Measurements from ENCODE around the gene NLGN1.
A peak's percentile ranks its signal among the peaks of the same experiment; 100 is the strongest.

NLGN1 gene

DNA sequence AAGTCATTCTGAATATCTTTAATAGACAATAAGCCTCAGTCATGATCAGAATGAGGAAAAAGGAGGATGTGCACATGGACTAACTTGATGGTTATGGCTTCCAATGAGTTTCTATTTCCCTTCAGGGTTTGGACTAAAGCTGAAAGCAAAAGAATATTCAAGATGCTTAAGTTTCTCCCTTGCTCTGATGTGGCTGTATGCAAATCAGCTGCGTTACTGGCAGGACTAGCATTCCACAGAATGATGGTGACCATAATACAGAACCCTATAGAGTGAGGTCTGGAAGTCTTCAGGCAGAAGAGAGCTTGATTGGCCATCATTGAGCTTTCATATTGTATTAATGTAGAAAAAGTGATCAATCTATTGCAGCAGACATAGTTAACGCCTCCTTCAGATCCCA is 466.0 kb downstream of the NLGN1 start:
- no peak for DNase-seq

DNA sequence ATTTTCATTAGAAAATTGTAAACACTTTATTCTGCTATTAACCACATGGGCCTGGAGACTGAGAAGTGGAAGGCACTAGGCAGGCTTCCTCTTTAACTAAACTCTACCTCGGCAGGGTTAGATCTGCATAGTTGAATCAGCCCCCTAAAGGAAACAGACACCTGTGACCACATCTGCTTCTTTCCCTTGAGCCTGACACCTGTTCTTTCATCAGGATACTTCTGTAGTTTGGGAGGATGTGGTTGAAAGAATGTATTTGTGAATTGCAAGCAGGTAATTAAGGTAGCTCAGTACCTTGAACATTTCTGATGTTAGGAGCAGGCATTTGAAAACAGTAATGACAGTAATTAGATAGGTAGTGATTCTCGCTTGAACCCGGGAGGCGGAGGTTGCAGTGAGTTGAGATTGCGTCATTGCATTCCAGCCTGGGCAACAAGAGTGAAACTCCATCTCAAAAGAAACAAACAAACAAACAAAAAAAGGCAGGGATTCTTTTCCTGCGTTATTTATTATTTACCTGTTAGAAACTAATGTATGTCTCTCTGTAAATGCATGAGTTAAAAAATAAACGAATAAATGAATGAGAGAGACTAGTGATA is 468.5 kb downstream of the NLGN1 start:
- DNase-seq, result no peak

DNA sequence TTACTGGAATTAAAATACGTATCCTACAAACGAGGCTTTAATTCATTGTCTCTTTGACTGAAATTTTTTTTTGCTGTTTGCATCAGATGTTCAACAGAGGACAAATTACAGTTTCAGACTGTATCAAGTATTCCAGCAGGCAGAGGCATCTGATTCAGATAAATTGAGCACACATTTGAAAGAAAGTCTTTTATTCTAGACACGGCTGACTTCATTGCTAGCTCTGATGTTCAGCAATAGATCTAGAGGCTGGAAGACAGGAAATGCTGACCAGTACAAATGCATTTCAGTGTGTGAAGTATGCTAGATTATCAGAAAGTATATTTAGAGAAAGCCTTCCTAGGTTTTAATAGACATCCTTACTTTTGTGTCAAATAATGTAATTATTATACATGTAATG is 472.2 kb downstream of the NLGN1 start:
- no peak for DNase-seq

DNA sequence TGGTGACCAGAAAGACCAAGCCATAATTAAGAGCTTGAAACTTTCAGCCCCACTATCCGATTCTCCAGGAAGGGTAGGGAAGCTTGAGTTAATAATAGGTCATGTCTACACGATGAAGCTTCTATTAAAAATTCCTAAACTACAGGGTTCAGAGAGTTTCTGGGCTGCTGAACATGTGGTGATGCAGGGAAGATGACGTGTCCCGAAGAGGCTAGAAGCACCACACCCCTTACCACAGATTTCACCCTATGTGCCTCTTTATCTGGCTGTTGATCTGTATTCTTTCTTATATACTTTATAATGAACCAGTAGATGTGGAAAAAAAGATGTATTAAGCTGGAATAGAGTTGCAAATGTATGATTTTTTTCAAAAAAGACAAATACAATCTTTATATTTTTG is 473.4 kb downstream of the NLGN1 start:
- DNase-seq, result no peak

DNA sequence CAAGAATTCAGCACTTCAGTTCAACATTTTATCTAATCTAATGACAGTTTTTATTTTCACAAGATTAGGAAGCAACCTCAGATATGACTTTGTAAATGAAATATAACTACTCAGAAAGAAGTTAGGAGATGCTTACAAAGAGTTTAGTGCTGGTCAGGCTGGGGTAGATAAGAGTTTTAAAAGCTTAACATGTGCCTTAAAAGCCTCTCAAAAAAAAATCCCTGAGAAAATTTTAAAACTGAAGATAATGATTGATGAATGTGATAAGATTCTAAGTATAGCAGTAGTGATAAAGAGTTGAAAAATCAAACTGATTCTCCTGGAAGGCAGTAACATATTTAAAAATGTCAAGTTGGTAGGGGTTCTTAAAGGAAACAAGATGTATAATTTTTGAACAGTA is 478.2 kb downstream of the NLGN1 start:
- DNase-seq, result no peak

DNA sequence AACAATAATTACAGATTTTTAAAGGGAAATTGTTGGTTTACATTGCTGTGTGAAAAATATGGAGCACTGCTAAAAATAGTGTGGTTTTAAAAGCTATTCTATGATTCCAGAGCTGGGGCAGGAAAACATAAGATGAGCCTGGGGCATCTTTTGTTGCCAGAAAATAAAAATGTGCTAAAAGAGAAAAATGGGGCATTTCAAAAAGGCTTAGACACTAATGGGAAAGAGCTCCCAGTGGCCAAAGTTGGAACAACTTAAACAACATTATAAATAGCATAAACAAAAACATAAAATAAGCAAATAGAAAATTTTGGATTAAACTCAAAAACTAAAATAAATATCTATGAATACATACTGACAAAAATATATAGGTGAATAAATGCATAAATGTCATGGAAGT is 478.9 kb downstream of the NLGN1 start:
- DNase-seq, result no peak

DNA sequence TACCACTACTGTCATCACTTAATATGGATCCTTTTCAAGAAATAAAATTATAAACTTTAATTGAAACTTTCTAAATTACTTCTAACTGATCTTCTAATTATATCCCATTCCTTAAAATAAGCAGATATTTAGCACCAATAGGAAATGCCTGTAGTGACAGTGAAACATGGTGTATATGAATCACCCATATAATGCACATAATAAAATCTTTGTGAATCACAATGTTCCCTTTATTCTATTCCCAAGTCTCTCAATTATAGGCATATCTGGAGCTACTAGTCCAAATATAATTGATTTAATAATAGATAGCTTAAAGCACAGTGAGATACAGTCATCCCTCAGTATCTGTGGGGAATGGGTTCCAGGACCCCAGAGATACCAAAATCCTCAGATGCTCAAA is 490.3 kb downstream of the NLGN1 start:
- no peak for DNase-seq

DNA sequence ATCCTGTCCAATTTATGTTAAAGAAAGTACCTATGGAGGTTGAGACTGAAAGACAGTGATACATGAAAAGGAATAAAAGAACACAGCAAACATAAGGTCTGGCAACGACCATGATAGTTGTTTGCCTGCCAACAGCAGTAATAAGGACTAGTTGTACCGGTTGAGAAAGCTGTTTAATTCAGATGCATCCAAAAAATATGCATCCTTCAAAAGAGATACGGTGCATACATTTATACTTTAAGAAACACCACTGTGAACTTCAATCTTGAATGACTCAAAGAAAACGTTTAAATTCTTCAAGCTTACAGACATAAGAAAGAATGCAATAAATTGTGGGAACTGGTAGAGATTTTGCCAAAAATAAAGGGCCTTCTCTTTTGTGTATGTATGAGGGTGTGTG is 492.1 kb downstream of the NLGN1 start:
- no peak for DNase-seq

DNA sequence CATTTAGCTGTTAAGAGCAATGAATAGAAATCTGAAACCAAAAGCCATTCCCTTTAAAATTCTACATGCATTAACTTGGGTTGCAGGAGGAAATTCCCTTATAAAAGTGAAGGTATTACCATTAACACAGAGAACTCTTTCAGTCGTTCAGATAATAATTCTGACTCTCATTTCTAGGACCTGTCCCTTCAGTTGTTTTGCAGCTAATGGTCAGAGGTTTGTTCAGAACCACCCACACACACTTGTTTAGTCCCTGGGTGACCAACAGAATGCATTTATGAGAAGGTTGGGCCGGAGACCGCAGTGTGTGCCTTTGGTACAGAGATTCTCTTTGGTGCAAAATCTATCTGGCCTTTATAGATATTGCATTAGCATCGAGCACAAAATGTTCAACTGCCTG is 492.5 kb downstream of the NLGN1 start:
- DNase-seq, result no peak

DNA sequence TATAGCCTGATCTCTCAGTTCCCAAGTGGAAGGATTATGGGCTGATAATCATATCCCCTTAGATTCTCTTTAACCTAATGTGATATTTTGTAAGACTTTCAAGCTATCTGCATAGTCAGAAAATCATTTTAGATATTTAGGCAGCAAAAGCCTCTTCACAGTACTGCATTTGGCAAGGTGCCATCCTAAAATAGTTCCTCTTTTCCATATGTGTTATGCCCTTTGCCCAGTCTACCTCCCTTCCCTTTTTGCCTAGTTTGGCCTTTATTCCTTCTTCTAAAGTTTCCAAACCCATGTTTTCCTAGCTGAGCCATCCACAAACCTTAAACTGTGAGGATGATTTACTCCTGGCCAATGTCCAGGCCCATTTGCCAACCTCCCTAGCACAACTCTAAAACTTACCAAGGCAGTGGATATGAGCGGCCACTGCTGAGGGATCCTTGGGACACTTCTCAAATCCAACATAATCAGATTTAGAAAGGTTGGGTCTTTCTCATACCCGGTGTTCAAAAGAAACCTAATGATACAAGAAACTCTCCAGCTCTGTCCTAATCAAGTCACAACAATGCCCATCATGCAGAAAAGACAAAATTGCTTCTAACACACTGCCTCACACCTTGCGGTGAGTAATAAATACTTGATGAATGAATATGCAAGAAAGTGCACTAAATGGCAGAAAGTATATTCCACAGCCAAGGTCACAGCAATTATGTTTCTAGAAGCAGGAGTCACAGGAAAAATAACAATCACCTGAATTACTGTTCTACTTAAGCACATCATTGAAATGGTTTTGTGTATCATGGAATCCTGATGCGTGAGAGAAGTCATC is 493.9 kb downstream of the NLGN1 start:
- no peak for DNase-seq

DNA sequence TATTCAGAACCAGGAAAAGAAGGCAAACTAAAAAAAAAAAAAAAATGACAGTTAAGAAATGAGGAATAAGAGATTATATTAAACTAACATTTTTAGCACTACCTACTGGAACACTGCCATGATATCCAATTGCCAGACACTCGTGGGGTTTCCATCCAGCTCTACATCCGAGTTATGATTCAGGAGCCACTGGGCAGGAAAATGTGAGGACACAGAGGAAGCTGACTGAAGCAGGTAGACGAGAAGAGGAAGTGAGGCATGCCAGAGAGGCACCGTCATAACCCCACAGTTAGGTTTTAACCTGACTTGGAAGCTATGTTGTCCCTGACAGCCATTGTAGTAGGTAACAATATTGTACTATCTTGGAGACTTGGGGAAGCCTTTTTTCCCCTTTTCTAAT is 495.0 kb downstream of the NLGN1 start:
- DNase-seq, result no peak

DNA sequence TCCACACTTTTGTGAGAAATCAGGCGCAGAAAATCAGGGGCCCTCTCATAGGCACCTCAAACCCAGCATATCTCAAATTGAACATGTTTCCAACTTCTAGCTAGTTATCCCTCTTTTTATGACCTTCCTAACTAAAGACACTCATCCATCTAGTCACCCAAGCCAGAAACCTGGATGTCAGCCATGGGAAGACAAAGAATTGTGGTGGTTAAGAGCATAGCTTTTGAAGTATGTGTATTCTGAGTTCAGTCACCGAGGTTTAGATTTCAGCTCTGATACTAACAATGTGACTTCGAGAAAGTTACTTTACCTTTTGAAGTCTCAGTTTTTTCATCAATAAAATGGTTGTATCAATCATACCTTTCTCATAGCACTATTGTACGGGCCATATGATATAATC is 495.5 kb downstream of the NLGN1 start:
- DNase-seq, result peak; percentile 52

DNA sequence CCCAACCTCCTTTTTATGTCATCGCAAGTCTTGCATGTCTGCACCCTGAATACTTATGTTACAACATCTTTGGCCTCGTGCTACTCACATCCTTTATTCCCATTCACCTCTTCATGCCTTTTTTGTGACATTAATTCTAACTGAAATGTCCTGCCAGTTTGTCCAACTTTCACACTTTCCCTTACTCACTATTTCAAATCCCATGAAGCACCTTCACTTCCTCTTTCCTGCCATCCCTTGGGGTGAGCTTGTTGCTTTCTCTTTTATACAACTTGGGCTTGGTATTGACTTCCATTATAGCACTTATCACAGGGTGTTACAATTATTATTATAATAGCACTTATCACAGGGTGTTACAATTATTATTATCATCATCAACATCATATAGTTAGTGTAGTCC is 496.3 kb downstream of the NLGN1 start:
- DNase-seq, result no peak

DNA sequence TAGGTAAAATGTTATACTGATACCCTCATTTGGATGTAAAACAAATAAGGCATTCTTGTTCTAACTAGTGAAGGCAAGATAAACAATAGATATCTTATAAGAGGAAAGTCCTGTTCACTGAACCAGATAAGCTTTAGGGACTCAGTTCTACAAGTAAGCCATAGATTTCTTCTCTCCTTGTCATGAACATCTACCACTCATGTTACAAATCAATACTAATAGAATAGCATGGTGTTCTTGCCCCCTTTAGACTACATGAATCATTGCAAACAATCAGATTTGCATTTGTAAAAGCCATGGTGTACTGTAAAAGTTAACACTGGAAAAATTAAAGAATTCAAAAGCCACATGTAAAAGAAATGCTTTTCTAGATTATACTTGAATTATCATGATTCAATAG is 500.1 kb downstream of the NLGN1 start:
- no peak for DNase-seq

DNA sequence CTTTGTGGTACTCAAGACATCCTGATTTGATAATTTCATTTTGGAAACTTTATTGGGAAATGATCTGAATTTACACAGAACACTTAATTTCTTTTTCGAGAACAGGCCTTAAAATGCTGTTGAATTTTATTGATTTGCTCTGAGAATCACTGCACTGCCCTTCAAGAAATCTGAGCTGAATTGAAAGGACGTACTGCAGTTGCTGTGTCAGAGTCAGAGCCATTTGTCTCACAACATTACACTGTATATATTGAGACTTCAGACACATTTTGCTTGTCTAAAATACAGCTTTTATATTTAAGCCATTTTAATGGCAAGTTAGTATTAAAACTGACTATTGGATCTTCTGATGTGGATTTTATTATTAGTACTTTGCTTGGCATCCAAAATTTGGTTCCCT is 504.1 kb downstream of the NLGN1 start:
- no peak for DNase-seq

DNA sequence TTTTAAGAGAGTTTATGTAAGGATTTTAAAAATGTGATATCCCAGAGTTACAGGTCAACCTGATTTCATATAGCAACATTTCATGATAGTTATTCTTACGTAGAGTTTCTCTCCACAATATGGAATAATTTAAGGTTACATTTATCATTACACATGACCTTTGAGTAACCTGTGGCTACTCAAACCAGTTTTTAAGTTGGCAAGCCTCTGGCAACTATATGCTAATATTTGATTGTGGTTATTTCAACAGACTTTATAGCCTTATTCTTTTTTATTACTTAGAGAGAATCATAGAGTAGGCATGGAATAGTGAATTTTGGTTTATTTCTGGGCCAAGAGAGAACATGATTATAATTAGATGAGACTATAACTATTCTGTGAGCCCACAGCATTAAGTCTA is 504.9 kb downstream of the NLGN1 start:
- no peak for DNase-seq

DNA sequence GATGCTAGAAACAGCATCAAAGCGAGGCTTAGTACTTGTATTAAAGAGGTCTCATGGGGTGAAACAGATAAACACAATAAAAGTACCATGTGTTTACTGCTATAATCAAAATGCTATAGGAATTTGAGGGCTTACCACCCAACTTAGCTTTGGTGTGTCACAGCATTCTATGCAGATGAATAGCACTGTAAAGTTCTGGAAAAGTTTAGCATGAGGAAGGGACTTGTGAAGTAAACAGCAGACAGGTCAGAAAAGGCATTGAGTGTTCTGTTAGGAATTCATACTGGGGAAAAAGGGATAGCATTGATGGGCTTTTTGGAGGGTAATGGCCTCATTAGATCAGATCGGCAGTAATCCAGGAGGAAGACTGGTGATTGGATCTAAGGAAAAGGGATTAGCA is 505.3 kb downstream of the NLGN1 start:
- DNase-seq, result no peak

DNA sequence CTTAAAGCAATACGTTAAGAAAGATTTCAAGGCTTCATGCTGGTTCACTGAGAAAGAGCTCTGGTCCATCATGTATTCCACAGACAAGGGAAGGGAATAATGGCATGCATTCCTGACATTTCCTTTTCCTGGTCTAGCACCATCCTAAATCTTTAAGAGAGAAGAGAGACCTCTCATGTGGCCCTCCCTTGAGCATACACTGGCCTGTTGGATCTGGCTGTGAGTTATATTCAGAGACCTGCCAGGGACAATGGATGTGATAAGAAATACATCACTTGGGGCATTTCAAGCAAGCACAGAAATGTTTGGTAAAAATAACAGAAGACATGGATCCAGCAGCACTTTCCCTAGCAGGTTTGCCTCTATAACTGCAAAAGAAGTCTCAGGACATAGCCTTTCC is 507.8 kb downstream of the NLGN1 start:
- DNase-seq, result no peak

DNA sequence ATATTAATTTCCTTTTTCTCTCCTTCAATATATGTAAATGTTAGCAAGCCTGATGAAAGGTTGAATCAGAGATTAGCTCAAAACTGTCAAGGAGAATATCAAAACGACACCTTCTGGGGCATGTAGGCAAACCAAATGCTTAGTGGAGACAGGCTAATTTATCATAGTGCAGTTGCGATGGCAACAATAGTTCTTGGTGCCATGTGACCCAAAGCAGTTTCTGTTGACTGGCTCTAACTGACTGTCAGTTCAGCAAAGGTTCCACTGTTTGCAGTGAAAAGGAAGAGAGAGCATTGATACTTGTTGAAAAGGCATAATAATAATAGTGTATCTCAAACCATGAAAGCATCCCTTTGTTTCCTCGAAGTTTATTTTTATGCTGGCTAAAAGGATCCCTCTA is 513.9 kb downstream of the NLGN1 start:
- no peak for DNase-seq

DNA sequence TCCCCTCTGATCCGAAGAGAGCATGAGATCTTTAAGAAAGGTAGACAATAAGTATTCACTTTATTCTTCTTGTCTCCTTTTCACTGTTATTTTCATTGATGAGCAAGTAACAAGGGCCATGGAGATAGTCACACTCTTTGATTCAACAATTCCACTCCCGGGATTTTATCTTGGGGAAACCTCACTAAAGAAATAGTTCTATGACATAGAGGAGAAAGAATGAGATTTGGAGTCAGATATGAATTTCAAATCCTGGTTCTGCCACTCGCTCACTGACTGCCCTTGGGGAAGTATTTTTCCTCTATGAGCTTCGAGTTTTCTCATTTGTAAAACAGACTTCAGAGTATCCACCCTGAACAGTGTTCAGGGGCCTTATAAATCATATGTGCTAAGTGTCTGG is 514.6 kb downstream of the NLGN1 start:
- DNase-seq, result no peak

DNA sequence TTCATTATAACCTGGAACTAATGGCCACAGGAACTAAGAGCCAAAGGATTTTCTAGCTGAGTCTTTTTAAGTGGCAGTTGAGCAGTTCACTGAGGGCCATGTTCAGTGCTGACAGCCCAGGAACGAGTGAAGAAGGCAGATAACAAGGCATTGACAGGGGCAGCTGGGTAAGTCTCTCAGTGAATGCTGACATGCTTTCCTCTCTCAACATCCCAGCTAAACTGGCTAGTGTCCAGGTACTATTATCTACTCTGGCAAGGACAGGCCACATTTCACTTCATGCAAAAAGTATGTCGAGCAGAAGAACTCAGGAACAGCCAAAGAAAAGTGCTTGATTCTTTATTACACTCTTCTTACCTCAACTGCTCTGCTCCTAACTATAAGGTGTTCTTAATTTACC is 515.9 kb downstream of the NLGN1 start:
- peak; percentile 13 for DNase-seq

DNA sequence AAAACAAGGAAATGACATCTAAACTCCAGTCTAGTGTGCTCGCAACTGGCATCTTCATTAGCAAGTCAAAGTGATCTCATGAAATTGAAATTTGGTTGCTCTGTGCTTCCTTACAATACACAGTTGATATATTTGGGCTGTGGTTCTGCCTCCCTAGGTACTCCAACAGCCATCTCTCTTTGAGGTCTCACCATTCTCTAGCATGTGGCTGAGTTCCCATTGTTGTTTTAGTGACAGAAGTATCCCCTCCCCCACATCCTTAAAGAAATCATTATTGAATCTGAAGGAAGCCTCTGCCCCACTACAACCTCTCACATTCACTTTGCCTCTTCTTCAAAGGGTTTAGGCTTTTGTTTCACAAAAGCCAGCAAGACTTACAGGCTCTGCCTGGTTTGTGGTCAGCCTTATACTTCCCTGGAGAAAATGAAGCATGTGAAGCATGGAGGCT is 516.5 kb downstream of the NLGN1 start:
- DNase-seq, result no peak

DNA sequence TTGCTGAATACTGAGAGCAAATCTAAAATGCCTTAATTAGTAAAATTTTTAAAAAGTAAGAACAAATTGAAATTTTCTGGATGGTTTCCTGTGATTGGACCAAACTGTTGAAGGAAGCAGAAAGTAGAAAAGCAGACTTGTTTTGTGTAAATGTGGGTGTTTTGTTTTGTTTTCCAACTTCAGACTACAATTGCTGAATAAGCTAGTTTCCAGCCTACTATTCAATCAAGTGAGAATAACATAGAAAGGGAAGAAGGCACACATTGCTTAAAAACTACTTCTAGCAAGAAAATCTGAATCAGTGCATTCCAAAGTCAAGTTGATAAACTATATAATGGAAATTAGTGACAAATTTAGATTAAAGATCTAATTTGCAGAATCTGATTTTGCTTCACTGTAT is 519.3 kb downstream of the NLGN1 start:
- no peak for DNase-seq

DNA sequence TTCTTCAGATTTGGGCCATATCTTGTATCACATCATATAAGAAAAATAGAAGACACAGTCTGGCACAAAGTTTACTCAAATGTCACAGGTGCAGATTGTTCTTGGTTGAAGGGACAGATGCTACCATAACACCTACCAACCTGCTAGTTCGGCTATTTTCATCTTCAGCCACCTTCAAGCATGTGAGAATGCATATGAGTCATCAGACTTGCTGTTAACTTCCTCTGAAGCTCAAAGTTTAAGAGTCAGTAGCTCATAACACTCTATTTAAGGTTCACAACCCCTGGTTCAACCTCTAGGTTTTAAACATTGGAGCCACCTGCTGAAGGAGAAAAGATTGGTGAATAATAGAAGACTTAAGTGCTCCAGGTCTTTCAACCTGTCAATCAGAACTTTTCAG is 522.8 kb downstream of the NLGN1 start:
- no peak for DNase-seq

DNA sequence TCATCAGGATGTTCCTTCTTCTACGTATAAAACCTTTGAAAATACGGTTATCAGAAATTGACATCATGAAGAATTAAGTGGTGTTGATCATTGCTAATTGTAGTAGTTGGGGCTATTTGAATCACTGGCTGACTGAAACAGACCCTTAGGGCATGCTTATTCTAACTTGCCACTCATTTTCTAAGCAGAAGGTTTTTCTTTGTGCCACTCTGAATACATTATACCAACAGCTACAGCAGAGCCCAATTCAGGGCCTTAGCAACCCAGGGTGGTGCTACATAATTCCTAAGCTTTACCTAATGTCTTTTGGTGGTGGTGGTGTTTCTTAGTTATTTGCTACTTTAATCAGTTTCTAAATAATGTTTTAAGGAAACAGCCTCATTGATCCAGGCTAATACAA is 524.2 kb downstream of the NLGN1 start:
- no peak for DNase-seq

All from NCI-H345 (cell line).